ENCODE measurements around the gene NOS2.
"Not testable (repeated sequence)": the region's sequence is repeated elsewhere in the genome, so short reads cannot be mapped to it uniquely, and the experiment has no call there.

The NOS2 gene

GRCh38 chr17:27800522-27800921 is at the start of gene NOS2:
Gene NOS2, minus strand, starts transcription at chr17:27800529. Its CDS starts 1,720 bp downstream, at chr17:27798809.
- no peak for DNase-seq

GRCh38 chr17:27849474-27850185 is 49.3 kb upstream of the NOS2 start:
- DNase-seq = peak; percentile 66

GRCh38 chr17:27848931-27849330 is 48.6 kb upstream of the NOS2 start:
- peak; percentile 98 for DNase-seq

- not testable (repeated sequence) for DNase-seq
Measured at GRCh38 chr17:27846808-27847307, 46.5 kb upstream of the NOS2 start.

GRCh38 chr17:27846042-27846655 is 45.8 kb upstream of the NOS2 start:
- DNase-seq = no peak

GRCh38 chr17:27845264-27846041 is 45.1 kb upstream of the NOS2 start:
- DNase-seq = no peak

GRCh38 chr17:27840688-27841087 is 40.4 kb upstream of the NOS2 start:
- DNase-seq = no peak

- DNase-seq = not testable (repeated sequence)
Measured at GRCh38 chr17:27840406-27840678, 40.0 kb upstream of the NOS2 start.

GRCh38 chr17:27839571-27840405 is 39.5 kb upstream of the NOS2 start:
- DNase-seq = not testable (repeated sequence)

- DNase-seq = not testable (repeated sequence)
Measured at GRCh38 chr17:27838607-27839006, 38.3 kb upstream of the NOS2 start.

GRCh38 chr17:27837769-27838168 is 37.4 kb upstream of the NOS2 start:
- not testable (repeated sequence) for DNase-seq

GRCh38 chr17:27836651-27837050 is 36.3 kb upstream of the NOS2 start:
- no peak for DNase-seq

GRCh38 chr17:27834571-27834970 is 34.2 kb upstream of the NOS2 start:
- DNase-seq = no peak

- no peak for DNase-seq
Measured at GRCh38 chr17:27832831-27833230, 32.5 kb upstream of the NOS2 start.

GRCh38 chr17:27829888-27830287 is 29.6 kb upstream of the NOS2 start:
- DNase-seq = peak; percentile 62

GRCh38 chr17:27829143-27829711 is 28.9 kb upstream of the NOS2 start:
- DNase-seq = not testable (repeated sequence)

- DNase-seq = no peak
Measured at GRCh38 chr17:27825459-27825858, 25.1 kb upstream of the NOS2 start.

GRCh38 chr17:27824745-27825144 is 24.4 kb upstream of the NOS2 start:
- DNase-seq = peak; percentile 37

GRCh38 chr17:27824176-27824715 is 23.9 kb upstream of the NOS2 start:
- DNase-seq = no peak

- not testable (repeated sequence) for DNase-seq
Measured at GRCh38 chr17:27822108-27822507, 21.8 kb upstream of the NOS2 start.

GRCh38 chr17:27821318-27821717 is 21.0 kb upstream of the NOS2 start:
- DNase-seq = no peak

- DNase-seq = no peak
Measured at GRCh38 chr17:27819145-27819544, 18.8 kb upstream of the NOS2 start.
